ENCODE results near the gene PDIA5. TPM values are rescaled to one million over a fixed set of nuclear protein-coding genes. Genes with fewer than 3 reads are reported as not detected.

Gene PDIA5
- total RNA-seq, 3 donors from 2014 or later (not counting 1 experiment from before 2014, with no cell fraction given), result 0.59 to 3.3 (median 0.63) TPM

GRCh38 chr3:123122057-123122456 is 55.2 kb downstream of the PDIA5 start:
- H3K36me3 Mint-ChIP-seq, result no peaks in the 10 kb centered on the region
- H3K27ac Mint-ChIP-seq, result no peak overlapping the region
- no peak overlapping the region for H3K27ac ChIP-seq (ENCODE audit: low read length)
- no peak for TF ChIP-seq CTCF (IDR thresholded peaks at IDR 0.05)
- no peak overlapping the region for H3K4me3 Mint-ChIP-seq
- no peak overlapping the region for H3K4me3 ChIP-seq (ENCODE audit: low read length)
- DNase-seq, result no peak
- no peaks in the 10 kb centered on the region for H3K9me3 Mint-ChIP-seq
- H3K4me1 ChIP-seq (ENCODE audit: control insufficient read depth, insufficient read depth, low read length), result no peaks in the 10 kb centered on the region
- intact Hi-C loops (cut with micrococcal nuclease), result no loop called here
- 68% methylated on average over 5 of the region's 5 CpGs for WGBS (ENCODE audit: insufficient coverage)
- no peaks in the 10 kb centered on the region for H3K4me1 Mint-ChIP-seq
- no peak for ATAC-seq
- no peaks in the 10 kb centered on the region for H3K36me3 ChIP-seq (ENCODE audit: control insufficient read depth, insufficient read depth, low read length)
- no peaks in the 10 kb centered on the region for H3K27me3 Mint-ChIP-seq (ENCODE audit: low read depth in 2 of 2)
- H3K27me3 ChIP-seq (ENCODE audit: control insufficient read depth, insufficient read depth, low read length), result no peaks in the 10 kb centered on the region
- H3K9me3 ChIP-seq (ENCODE audit: control insufficient read depth, insufficient read depth, low read length), result no peaks in the 10 kb centered on the region

GRCh38 chr3:123122525-123123315 is 55.9 kb downstream of the PDIA5 start:
- 69% methylated on average over 7 of the region's 8 CpGs for WGBS (ENCODE audit: insufficient coverage)
- H3K4me3 Mint-ChIP-seq, result no peak overlapping the region
- no peak for DNase-seq
- H3K4me1 ChIP-seq (ENCODE audit: control insufficient read depth, insufficient read depth, low read length), result no peaks in the 10 kb centered on the region
- no peaks in the 10 kb centered on the region for H3K9me3 Mint-ChIP-seq
- no peaks in the 10 kb centered on the region for H3K36me3 Mint-ChIP-seq
- no peaks in the 10 kb centered on the region for H3K27me3 ChIP-seq (ENCODE audit: control insufficient read depth, insufficient read depth, low read length)
- H3K4me3 ChIP-seq (ENCODE audit: low read length), result no peak overlapping the region
- H3K9me3 ChIP-seq (ENCODE audit: control insufficient read depth, insufficient read depth, low read length), result no peaks in the 10 kb centered on the region
- intact Hi-C loops (cut with micrococcal nuclease), result no loop called here
- no peaks in the 10 kb centered on the region for H3K4me1 Mint-ChIP-seq
- H3K27ac ChIP-seq (ENCODE audit: low read length), result no peak overlapping the region
- ATAC-seq, result no peak
- no peaks in the 10 kb centered on the region for H3K36me3 ChIP-seq (ENCODE audit: control insufficient read depth, insufficient read depth, low read length)
- H3K27ac Mint-ChIP-seq, result no peak overlapping the region
- H3K27me3 Mint-ChIP-seq (ENCODE audit: low read depth in 2 of 2), result no peaks in the 10 kb centered on the region
- TF ChIP-seq CTCF (IDR thresholded peaks at IDR 0.05), result no peak

- ATAC-seq (no peak), DNase-seq (no peak)
- no peak overlapping the region for H3K4me3 Mint-ChIP-seq
- no peaks in the 10 kb centered on the region for H3K4me1 Mint-ChIP-seq
- H3K9me3 ChIP-seq (ENCODE audit: control insufficient read depth, insufficient read depth, low read length), result no peaks in the 10 kb centered on the region
- no peaks in the 10 kb centered on the region for H3K4me1 ChIP-seq (ENCODE audit: control insufficient read depth, insufficient read depth, low read length)
- H3K27ac Mint-ChIP-seq, result no peak overlapping the region
- no peaks in the 10 kb centered on the region for H3K27me3 ChIP-seq (ENCODE audit: control insufficient read depth, insufficient read depth, low read length)
- intact Hi-C loops (cut with micrococcal nuclease), result no loop called here
- TF ChIP-seq CTCF (IDR thresholded peaks at IDR 0.05), result no peak
- 88% methylated on average over 24 of the region's 24 CpGs for WGBS (ENCODE audit: insufficient coverage)
- no peak overlapping the region for H3K27ac ChIP-seq (ENCODE audit: low read length)
- no peaks in the 10 kb centered on the region for H3K9me3 Mint-ChIP-seq
- no peaks in the 10 kb centered on the region for H3K36me3 ChIP-seq (ENCODE audit: control insufficient read depth, insufficient read depth, low read length)
- no peaks in the 10 kb centered on the region for H3K27me3 Mint-ChIP-seq (ENCODE audit: low read depth in 2 of 2)
- H3K36me3 Mint-ChIP-seq, result no peaks in the 10 kb centered on the region
- no peak overlapping the region for H3K4me3 ChIP-seq (ENCODE audit: low read length)
Observed at GRCh38 chr3:123123716-123124616, 57.1 kb downstream of the PDIA5 start.

Data from natural killer cell (primary cell).